Stomach smooth muscle (tissue), 2 donors: ENCODE data around the gene TPRX2.
"Not testable (repeated sequence)": the region's sequence is repeated elsewhere in the genome, so short reads cannot be mapped to it uniquely, and the experiment has no call there.

Source experiments
- H3K27ac ChIP-seq: one replicate; pipeline ENCODE4 v1.7.0; 2013; ENCODE audit warnings: mild to moderate bottlenecking, low read length, inconsistent platforms
- H3K27me3 ChIP-seq, 2 donors: one replicate each; pipeline ENCODE4 v1.7.0; 2013; ENCODE audit warnings: low read length in 2 of 2; ENCODE audit not compliant: insufficient read depth in 2 of 2, control insufficient read depth in 1 of 2
- H3K36me3 ChIP-seq, 2 donors: one replicate each; pipeline ENCODE4 v1.7.0; 2013; ENCODE audit warnings: low read length in 2 of 2; ENCODE audit not compliant: control insufficient read depth in 2 of 2, insufficient read depth in 2 of 2
- H3K4me1 ChIP-seq: one replicate; pipeline ENCODE4 v1.7.0; 2013; ENCODE audit warnings: low read length; ENCODE audit not compliant: control insufficient read depth, insufficient read depth
- H3K4me3 ChIP-seq, 2 donors: one replicate each; pipeline ENCODE4 v1.7.0; 2013; ENCODE audit warnings: low read length in 2 of 2
- H3K9ac ChIP-seq, 2 donors: one replicate each; pipeline ENCODE4 v1.7.0; 2013; ENCODE audit warnings: low read length in 2 of 2, mild to moderate bottlenecking in 1 of 2
- H3K9me3 ChIP-seq, 2 donors: one replicate each; pipeline ENCODE4 v1.7.0; 2013; ENCODE audit warnings: low read length in 2 of 2; ENCODE audit not compliant: control insufficient read depth in 2 of 2
- donor health status: healthy.
- donor health status: Pancreatic carcinoma.

TPRX2 gene

GRCh38 chr19:47832723-47833122, 26.3 kb upstream of the TPRX2 start:
- Histone ChIP-seq H3K27me3 (peaks cover 0 to 4% of the 10 kb centered on the region in 2 donors), H3K27ac (no peak overlapping the region), H3K9me3 (no peaks in the 10 kb centered on the region), H3K9ac (no peak overlapping the region), H3K36me3 (no peaks in the 10 kb centered on the region), H3K4me1 (no peaks in the 10 kb centered on the region), H3K4me3 (no peak overlapping the region)

DNA sequence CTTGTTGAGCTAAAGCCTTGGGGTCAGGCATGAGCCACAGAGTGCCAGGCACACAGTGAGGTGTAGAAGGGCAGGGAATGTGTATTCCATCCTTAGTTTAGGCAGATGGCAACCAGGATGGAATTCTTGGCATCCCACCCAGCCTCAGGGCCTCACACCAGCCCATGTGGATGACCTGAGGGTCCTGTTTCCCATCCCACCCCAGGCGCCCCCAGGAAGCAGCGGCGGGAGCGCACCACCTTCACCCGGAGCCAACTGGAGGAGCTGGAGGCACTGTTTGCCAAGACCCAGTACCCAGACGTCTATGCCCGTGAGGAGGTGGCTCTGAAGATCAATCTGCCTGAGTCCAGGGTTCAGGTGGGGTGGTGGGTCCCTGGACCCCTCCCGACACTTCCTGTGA, 23.0 kb upstream of the TPRX2 start:
- H3K4me3 ChIP-seq, result no peak overlapping the region
- H3K9ac ChIP-seq, result no peak overlapping the region
- no peaks in the 10 kb centered on the region for H3K36me3 ChIP-seq
- H3K27me3 ChIP-seq, result peaks cover 6 to 7% of the 10 kb centered on the region in 2 donors
- H3K4me1 ChIP-seq, result no peaks in the 10 kb centered on the region
- H3K9me3 ChIP-seq, result no peaks in the 10 kb centered on the region
- no peak overlapping the region for H3K27ac ChIP-seq

DNA sequence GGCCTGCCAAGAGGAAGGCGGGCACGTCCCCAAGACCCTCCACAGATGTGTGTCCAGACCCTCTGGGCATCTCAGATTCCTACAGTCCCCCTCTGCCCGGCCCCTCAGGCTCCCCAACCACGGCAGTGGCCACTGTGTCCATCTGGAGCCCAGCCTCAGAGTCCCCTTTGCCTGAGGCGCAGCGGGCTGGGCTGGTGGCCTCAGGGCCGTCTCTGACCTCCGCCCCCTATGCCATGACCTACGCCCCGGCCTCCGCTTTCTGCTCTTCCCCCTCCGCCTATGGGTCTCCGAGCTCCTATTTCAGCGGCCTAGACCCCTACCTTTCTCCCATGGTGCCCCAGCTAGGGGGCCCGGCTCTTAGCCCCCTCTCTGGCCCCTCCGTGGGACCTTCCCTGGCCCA, 19.6 kb upstream of the TPRX2 start:
- H3K4me1 ChIP-seq, result no peaks in the 10 kb centered on the region
- no peaks in the 10 kb centered on the region for H3K9me3 ChIP-seq
- no peak overlapping the region for H3K4me3 ChIP-seq
- H3K27ac ChIP-seq, result no peak overlapping the region
- H3K27me3 ChIP-seq, result peaks cover 12 to 20% of the 10 kb centered on the region in 2 donors
- no peaks in the 10 kb centered on the region for H3K36me3 ChIP-seq
- no peak overlapping the region for H3K9ac ChIP-seq

GRCh38 chr19:47839913-47840312, 19.1 kb upstream of the TPRX2 start:
- Histone ChIP-seq H3K4me3 (no peak overlapping the region), H3K27ac (no peak overlapping the region), H3K9me3 (no peaks in the 10 kb centered on the region), H3K4me1 (no peaks in the 10 kb centered on the region), H3K9ac (no peak overlapping the region), H3K27me3 (peaks cover 14 to 20% of the 10 kb centered on the region in 2 donors), H3K36me3 (no peaks in the 10 kb centered on the region)

DNA sequence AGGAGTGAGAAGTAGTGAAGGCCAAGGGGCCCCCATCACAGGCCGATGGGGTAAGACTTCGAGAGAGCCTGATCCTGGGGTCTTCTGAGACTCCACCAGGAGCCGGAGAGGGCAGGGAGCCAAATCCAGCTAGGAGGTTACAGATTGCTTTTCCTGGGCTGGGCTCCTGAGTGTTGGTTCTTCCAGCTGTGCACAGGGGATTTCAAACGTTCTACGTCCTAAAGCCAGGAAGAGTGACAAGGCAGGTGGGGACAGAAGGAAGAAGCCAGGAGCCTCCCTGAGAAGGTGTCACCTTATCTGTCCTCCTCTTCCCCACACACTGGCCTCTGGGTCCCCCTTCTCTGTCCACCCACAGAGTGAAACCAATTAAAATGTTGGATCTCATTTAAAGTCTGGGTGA, 16.1 kb upstream of the TPRX2 start:
- Histone ChIP-seq H3K4me3 (no peak overlapping the region), H3K9ac (no peak overlapping the region), H3K27ac (no peak overlapping the region), H3K4me1 (no peaks in the 10 kb centered on the region), H3K27me3 (peaks cover 17 to 20% of the 10 kb centered on the region in 2 donors), H3K9me3 (no peaks in the 10 kb centered on the region), H3K36me3 (no peaks in the 10 kb centered on the region)

DNA sequence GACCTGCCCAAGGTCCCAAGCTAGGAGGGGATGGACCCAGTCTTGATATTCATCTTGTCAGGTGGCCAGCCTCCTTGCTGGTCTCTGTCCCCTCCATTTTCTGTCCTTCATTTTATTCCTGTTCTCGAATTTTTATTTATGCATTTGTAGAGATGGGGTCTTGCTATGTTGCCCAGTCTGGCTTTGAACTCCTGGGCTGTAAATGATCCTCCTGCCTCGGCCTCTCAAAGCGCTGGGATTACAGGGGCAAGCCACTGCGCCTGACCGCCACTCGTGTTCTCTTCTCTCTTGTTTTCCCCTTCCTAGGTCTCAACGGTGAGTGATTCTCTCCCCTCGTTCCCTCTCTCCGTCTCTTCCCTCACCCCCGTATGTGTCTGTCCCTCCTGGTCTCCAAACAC, 10.6 kb upstream of the TPRX2 start:
- H3K27ac ChIP-seq, result no peak overlapping the region
- H3K9me3 ChIP-seq, result no peaks in the 10 kb centered on the region
- H3K4me1 ChIP-seq, result no peaks in the 10 kb centered on the region
- peaks cover 21 to 27% of the 10 kb centered on the region in 2 donors for H3K27me3 ChIP-seq
- no peak overlapping the region for H3K4me3 ChIP-seq
- H3K36me3 ChIP-seq, result no peaks in the 10 kb centered on the region
- no peak overlapping the region for H3K9ac ChIP-seq

DNA sequence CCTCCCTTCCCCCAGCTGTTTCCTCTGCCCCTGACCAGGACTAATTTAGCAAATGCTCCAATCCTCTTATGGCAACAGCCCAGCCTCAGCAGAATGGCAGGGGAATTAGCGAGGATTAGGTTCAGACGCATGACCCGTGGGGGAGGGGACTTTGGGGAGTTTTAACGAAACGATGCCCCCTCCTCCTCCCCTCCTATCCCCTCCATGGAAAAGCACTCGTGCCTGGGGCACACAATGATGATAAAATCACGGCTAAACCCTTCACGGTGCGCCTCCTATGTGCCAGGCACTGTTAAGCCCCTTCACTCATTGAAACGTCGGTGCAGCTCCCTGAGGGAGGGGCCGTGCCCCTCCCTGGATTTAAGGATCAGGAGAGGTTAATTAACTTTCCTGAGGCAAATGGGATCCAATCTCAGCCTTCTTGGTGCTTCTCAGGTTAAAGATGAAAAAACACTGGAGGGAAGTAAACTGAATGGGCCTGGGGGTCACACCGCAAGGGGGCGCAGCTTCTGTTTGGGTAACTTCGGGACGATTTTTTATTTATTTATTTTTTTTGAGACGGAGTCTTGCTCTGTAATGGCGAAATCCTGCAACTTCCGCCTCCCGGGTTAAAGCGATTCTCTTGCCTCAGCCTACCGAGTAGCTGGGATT, 10.1 kb upstream of the TPRX2 start:
- Histone ChIP-seq H3K9ac (no peak overlapping the region), H3K27me3 (peaks cover 23 to 32% of the 10 kb centered on the region in 2 donors), H3K4me1 (no peaks in the 10 kb centered on the region), H3K9me3 (no peaks in the 10 kb centered on the region), H3K4me3 (no peak overlapping the region), H3K36me3 (no peaks in the 10 kb centered on the region), H3K27ac (no peak overlapping the region)

- no peak overlapping the region for H3K27ac ChIP-seq
- no peak overlapping the region for H3K4me3 ChIP-seq
- no peaks in the 10 kb centered on the region for H3K9me3 ChIP-seq
- no peaks in the 10 kb centered on the region for H3K4me1 ChIP-seq
- no peak overlapping the region for H3K9ac ChIP-seq
- H3K36me3 ChIP-seq, result no peaks in the 10 kb centered on the region
- peaks cover 23 to 28% of the 10 kb centered on the region in 2 donors for H3K27me3 ChIP-seq
These were observed 6.0 kb upstream of the TPRX2 start for GRCh38 chr19:47853003-47853402.

- no peak overlapping the region for H3K27ac ChIP-seq
- H3K4me1 ChIP-seq, result no peaks in the 10 kb centered on the region
- H3K9ac ChIP-seq, result no peak overlapping the region
- H3K9me3 ChIP-seq, result no peaks in the 10 kb centered on the region
- no peak overlapping the region for H3K4me3 ChIP-seq
- H3K27me3 ChIP-seq, result peaks cover 13 to 17% of the 10 kb centered on the region in 2 donors
- no peaks in the 10 kb centered on the region for H3K36me3 ChIP-seq
These were observed 4.6 kb upstream of the TPRX2 start for GRCh38 chr19:47854459-47854858.

- H3K4me3 ChIP-seq, H3K4me1 ChIP-seq, H3K27me3 ChIP-seq, H3K27ac ChIP-seq, H3K9me3 ChIP-seq, H3K9ac ChIP-seq, H3K36me3 ChIP-seq: not testable (repeated sequence)
These were observed 804 bp upstream of the TPRX2 start for GRCh38 chr19:47858231-47858630.

DNA sequence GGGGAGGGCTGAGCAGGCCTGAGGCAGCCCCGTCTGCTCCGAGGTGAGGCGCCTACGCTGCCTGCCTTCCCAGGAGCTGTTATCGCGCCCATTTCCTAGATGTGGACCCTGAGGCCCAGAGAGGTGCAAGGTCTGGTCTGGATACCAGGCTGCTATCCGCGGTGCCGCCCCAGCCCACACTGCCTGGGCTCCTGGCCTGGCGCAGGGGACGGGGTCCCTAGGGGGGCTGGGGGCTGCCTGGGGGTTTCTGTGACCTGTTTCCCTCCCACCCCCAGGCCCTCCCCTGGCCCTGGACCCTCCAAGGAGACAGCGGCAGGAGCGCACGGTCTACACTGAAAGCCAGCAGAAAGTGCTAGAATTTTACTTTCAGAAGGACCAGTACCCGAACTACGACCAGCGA, 803 bp downstream of the TPRX2 start:
- not testable (repeated sequence) for H3K27ac ChIP-seq, H3K4me3 ChIP-seq, H3K27me3 ChIP-seq, H3K4me1 ChIP-seq, H3K9me3 ChIP-seq, H3K9ac ChIP-seq, H3K36me3 ChIP-seq
